HG02938 (cell line): ENCODE measurements around the gene ABCC6.
"Not testable (repeated sequence)": the region's sequence is repeated elsewhere in the genome, so short reads cannot be mapped to it uniquely, and the experiment has no call there.

ENCODE experiments used
- ATAC-seq: cut with Tn5 transposase; IDR thresholded peaks from one replicate; pipeline ENCODE4 v1.9.1; 2021; ENCODE audit warnings: mild to moderate bottlenecking, moderate library complexity; ENCODE audit not compliant: unreplicated experiment

ABCC6 gene

GRCh38 chr16:16222850-16223661 is at the start of gene ABCC6:
TSS of gene ABCC6 (minus strand) at chr16:16223494. CDS start at chr16:16223434, 60 bp downstream.
- ATAC-seq, result not testable (repeated sequence)

DNA sequence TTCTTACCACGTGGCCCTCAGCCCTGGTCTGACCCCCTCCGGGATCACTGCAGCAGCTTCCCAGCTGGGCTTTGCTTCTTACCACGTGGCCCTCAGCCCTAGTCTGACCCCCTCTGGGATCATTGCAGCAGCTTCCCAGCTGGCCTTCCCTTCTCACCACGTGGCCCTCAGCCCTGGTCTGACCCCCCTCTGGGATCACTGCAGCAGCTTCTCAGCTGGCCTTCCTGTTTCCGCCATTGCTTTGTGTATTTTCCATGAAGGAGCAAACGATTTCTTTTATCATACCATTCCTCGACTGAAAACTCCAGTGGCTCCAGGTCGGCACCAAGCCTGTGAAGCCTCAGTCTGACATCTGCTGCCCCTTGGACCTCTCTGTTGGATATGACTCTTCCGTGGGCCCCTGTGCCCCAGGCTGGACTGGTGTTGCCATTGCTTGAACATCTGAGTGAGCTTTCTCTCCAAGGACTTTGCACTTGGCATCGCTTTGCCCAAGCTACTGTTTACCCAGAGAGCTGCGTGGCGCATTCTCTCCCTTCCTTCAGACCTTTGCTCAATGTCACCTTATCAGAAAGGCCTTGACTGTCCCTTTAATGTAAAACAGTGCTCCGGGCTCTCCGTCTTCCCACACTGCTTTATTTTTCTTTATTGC is 49.4 kb upstream of the ABCC6 start:
- ATAC-seq, result not testable (repeated sequence)

GRCh38 chr16:16271658-16272057 is 48.4 kb upstream of the ABCC6 start:
- ATAC-seq, result not testable (repeated sequence)

DNA sequence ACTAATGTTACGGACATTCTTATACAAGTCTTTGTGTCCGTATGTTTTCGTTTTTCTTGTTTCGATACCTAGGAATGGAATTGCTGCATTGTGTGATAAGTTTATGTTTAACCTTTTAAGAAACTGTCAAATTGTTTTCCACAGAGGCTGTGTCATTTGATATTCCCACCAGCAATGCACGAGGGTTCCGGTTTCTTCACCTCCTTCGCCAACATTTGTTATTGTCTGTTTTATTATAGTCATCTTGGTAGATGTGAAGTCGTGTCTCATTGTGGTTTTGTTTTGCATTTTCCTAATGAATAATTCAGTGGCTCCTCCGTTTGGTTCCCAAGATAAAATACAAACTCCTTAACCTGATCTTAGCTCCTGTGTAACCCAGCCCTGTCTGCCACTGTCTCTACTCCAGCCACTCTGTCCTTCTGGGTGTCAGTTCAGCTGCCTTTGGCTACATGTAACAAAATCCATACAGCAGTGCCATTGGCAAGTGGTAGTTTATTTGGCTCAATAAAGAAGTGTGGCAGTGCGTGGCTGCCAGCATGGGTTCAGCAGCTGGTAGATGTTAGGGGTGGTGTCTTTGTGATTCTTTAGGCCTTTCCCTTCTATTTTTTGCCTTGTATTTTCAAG is 45.0 kb upstream of the ABCC6 start:
- ATAC-seq, result not testable (repeated sequence)

DNA sequence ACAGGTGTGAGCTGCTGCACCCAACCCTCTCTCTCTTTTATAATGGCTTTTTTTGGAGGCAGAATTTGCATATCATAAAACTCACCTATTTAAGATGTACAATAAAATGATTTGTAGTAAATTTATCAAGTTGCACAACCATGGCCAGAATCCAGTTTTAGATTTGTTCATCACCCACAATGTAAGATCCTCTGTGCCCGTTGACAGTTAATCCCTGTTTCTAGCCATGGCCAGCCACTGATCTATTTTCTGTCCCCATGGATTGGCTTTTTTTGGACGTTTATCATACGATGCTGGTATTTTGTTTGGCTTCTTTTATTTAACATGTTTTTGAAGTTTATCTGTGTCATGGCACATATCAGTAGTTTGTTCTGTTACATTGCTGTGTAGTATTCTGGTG is 44.4 kb upstream of the ABCC6 start:
- ATAC-seq, result not testable (repeated sequence)

GRCh38 chr16:16265044-16265443 is 41.8 kb upstream of the ABCC6 start:
- not testable (repeated sequence) for ATAC-seq

DNA sequence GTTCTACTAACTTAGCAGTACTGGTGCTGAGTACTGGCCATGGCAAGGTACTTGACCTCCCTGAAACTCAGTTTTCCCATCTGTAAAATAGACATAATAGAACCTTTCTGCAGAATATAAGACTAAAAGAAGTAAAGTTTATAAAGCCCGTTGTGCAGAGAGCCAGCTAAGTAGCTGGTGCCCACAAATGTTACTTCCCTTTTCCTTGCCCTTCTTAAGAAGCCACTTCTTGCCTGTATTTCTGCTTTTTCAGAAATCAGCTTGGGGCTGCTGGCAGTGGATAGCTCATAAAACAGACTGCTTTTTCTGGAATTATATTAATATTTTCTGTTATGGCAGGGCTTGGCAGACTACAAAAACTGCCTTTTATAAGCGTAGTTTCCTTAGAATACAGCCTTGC is 40.7 kb upstream of the ABCC6 start:
- ATAC-seq, result not testable (repeated sequence)

DNA sequence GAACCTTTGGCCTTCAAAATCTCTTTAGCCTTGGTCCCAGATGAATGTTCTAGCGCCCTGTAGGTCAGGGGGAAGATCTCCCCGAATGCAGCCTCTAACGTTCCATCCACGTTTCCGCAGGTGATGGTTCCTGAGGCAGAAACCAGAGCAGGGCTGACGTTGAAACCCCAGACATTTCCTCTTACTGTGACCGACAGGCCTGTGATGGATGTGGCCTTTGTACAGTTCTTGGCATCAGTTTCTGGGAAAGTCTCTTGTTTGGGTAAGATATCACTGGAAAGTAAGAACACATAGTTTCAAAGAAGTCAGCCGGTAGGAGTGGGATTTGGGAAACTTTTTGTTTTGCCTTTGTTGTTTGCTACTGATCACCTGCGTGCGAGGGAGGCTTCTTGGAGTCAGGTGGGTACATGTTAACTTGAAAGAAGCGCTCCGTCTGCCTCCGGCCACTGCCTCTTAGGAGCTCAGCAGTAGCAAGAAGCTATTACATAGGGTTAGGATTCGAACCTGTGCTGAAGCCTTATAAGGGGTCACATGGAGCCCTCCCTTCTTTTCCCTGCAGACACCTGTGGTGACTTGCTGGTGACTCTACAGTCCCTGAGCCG is 39.8 kb upstream of the ABCC6 start:
- ATAC-seq, result not testable (repeated sequence)

- ATAC-seq, result not testable (repeated sequence)
Observed at GRCh38 chr16:16259971-16260370, 36.7 kb upstream of the ABCC6 start.

GRCh38 chr16:16258822-16259221 is 35.5 kb upstream of the ABCC6 start:
- ATAC-seq, result not testable (repeated sequence)

- not testable (repeated sequence) for ATAC-seq
Observed at GRCh38 chr16:16257301-16257923, 34.1 kb upstream of the ABCC6 start.

GRCh38 chr16:16252377-16252776 is 29.1 kb upstream of the ABCC6 start:
- not testable (repeated sequence) for ATAC-seq

DNA sequence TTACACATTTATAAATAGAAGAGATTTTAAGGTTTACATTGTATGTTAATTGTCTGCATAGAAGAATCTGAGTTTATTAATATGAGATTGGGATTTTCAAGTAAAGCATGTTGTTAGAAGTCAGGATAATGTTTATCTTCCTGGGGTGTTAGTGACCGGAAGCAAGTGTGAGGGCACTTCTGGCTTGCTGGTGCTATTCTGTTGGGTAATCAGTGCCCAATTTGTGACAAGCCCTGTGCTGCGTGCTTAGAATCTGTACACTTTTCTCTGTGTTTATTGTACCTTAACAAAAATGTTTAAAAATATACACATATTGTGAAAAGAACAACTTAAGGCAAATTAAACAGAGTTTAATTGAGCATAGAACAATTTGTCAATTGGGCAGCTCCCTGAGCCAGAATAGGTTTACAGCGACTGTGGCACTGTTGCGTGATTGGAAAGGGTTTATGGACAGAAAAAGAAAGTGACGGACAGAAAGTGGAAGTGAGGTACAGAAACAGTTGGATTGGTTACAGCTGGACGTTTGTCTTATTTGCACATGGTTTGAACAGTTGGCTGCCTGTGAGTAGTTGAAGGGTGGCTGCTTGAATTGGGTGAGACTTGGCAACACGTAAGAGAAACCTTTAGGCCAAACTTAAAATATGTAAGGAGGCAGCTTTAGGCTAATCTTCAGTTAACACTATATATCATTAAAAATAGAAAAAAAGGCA is 26.5 kb upstream of the ABCC6 start:
- ATAC-seq, result not testable (repeated sequence)

- ATAC-seq, result not testable (repeated sequence)
Observed at GRCh38 chr16:16247439-16247838, 24.1 kb upstream of the ABCC6 start.

GRCh38 chr16:16246578-16247262 is 23.4 kb upstream of the ABCC6 start:
- not testable (repeated sequence) for ATAC-seq

GRCh38 chr16:16243886-16244285 is 20.6 kb upstream of the ABCC6 start:
- ATAC-seq, result not testable (repeated sequence)

GRCh38 chr16:16240667-16241066 is 17.4 kb upstream of the ABCC6 start:
- ATAC-seq, result not testable (repeated sequence)

DNA sequence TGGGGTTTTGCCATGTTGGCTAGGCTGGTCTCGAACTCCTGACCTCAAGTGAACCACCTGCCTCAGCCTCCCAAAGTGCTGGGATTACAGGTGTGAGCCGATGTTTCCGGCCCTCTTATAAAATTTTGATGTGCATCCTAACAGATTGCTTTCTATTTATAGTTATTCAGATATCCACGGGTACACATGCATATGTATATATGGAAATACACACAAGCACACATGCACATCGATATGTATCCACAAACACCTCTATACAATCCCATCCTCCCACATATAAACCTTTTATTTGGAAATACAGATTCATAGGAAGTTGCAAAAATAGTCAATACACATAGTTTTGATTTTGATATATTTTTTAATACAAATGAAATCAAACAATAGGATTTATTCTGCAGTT is 14.4 kb upstream of the ABCC6 start:
- ATAC-seq, result not testable (repeated sequence)

DNA sequence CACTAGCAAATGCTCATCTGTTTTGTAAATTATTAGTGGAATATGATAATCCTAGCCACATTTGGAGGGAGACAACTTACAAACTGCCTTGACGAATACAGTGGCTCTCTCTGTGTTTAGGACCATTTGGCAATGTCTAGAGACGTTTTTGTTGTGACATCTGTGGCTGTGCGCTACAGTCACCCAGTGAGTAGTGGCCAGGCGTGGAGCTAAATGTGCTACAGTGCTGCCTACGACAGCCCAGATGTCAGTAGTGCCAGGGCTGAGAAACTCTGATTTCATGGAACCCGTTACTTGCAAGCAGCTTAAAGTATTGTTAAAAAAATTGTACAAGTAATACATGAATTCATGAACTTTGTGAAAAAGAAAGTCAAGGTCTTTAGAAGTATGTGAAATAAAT is 13.8 kb upstream of the ABCC6 start:
- ATAC-seq, result not testable (repeated sequence)

GRCh38 chr16:16232692-16233061 is 9.4 kb upstream of the ABCC6 start:
- ATAC-seq, result peak; percentile 38
